Gastroesophageal sphincter (tissue), 3 donors: ENCODE results near the gene RNASE8.

Source experiments
- CTCF ChIP-seq, 4 experiments: fragments of 200-600 bp in 2 of 4; fragments of 450-650 bp in 2 of 4; sonication (generic) in 1 of 4; IDR thresholded peaks; one replicate each; pipeline ENCODE4 v1.5.1; 2017 to 2019; ENCODE audit warnings: antibody characterized with exemption in 4 of 4, mild to moderate bottlenecking in 2 of 4, moderate library complexity in 2 of 4
- POLR2A ChIP-seq, 2 donors: fragments of 450-650 bp; IDR thresholded peaks; one replicate each; pipeline ENCODE4 v1.6.1; 2017; ENCODE audit warnings: antibody characterized with exemption in 2 of 2, mild to moderate bottlenecking in 2 of 2, moderate library complexity in 1 of 2
- POLR2AphosphoS5 ChIP-seq: sonication (generic); formaldehyde crosslinking; IDR thresholded peaks from one replicate; pipeline ENCODE4 v1.6.1; 2017; ENCODE audit warnings: antibody characterized with exemption

DNA sequence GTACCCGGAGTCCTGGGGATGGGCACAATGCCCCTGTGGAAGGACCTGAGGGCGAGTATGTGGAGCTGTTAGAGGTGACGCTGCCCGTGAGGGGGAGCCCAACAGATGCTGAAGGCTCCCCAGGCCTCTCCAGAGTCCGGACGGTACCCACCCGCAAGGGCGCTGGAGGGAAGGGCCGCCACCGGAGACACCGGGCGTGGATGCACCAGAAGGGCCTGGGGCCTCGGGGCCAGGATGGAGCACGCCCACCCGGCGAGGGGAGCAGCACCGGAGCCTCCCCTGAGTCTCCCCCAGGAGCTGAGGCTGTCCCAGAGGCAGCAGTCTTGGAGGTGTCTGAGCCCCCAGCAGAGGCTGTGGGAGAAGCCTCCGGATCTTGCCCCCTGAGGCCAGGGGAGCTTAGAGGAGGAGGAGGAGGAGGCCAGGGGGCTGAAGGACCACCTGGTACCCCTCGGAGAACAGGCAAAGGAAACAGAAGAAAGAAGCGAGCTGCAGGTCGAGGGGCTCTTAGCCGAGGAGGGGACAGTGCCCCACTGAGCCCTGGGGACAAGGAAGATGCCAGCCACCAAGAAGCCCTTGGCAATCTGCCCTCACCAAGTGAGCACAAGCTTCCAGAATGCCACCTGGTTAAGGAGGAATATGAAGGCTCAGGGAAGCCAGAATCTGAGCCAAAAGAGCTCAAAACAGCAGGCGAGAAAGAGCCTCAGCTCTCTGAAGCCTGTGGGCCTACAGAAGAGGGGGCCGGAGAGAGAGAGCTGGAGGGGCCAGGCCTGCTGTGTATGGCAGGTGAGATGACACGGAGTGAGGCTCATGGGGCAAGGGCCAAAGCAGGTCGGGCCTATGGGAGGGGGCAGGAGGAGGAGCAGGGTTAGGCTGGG lies 17.0 kb downstream of the RNASE8 start:
- TF ChIP-seq CTCF (IDR thresholded peaks at IDR 0.05) = no peak
- no peak for TF ChIP-seq POLR2A (IDR thresholded peaks at IDR 0.05)
- TF ChIP-seq POLR2AphosphoS5 = no peak
